T-helper 2 cell treated with Interferon-gamma antibody and Interleukin-4, amounts not matched to agents 5 μg/mL and 100 μg/mL, for 36 hours (primary cell): ENCODE measurements around the gene TANK.

ENCODE experiments used
- DNase-seq: peaks from one replicate; pipeline ENCODE4 v3.0.0; 2021; ENCODE audit warnings: low spot score
- H3K27ac Mint-ChIP-seq: one replicate; pipeline ENCODE4 v1.8.0; 2021; ENCODE audit warnings: mild to moderate bottlenecking, mixed read lengths
- H3K27me3 Mint-ChIP-seq: one replicate; pipeline ENCODE4 v1.8.0; 2021; ENCODE audit warnings: low read depth, mixed read lengths
- H3K36me3 Mint-ChIP-seq: one replicate; pipeline ENCODE4 v1.8.0; 2021; ENCODE audit warnings: low read depth, mixed read lengths
- H3K4me1 Mint-ChIP-seq: one replicate; pipeline ENCODE4 v1.8.0; 2021; ENCODE audit warnings: low read depth, mixed read lengths
- H3K4me3 Mint-ChIP-seq: one replicate; pipeline ENCODE4 v1.8.0; 2022; ENCODE audit warnings: mild to moderate bottlenecking, moderate library complexity, mixed read lengths
- H3K9me3 Mint-ChIP-seq: one replicate; pipeline ENCODE4 v1.8.0; 2021; ENCODE audit warnings: mixed read lengths

Gene TANK

GRCh38 chr2:161206471-161207032 lies 46.3 kb downstream of the TANK start:
- H3K4me3 Mint-ChIP-seq, result no peak overlapping the region
- H3K4me1 Mint-ChIP-seq, result peaks cover 17% of the 10 kb centered on the region
- no peaks in the 10 kb centered on the region for H3K27me3 Mint-ChIP-seq
- peaks cover 36% of the 10 kb centered on the region for H3K36me3 Mint-ChIP-seq
- no peak overlapping the region for H3K27ac Mint-ChIP-seq
- DNase-seq, result no peak
- no peaks in the 10 kb centered on the region for H3K9me3 Mint-ChIP-seq

GRCh38 chr2:161207941-161208340 lies 47.7 kb downstream of the TANK start:
- Mint-ChIP-seq H3K27me3 (no peaks in the 10 kb centered on the region), H3K9me3 (no peaks in the 10 kb centered on the region), H3K4me3 (no peak overlapping the region), H3K4me1 (peaks cover 13% of the 10 kb centered on the region), H3K27ac (no peak overlapping the region), H3K36me3 (peaks cover 45% of the 10 kb centered on the region)
- DNase-seq, result no peak

- H3K27me3 Mint-ChIP-seq, result no peaks in the 10 kb centered on the region
- no peak for DNase-seq
- no peak overlapping the region for H3K4me3 Mint-ChIP-seq
- H3K36me3 Mint-ChIP-seq, result peaks cover 46% of the 10 kb centered on the region
- peaks cover 13% of the 10 kb centered on the region for H3K4me1 Mint-ChIP-seq
- H3K9me3 Mint-ChIP-seq, result no peaks in the 10 kb centered on the region
- no peak overlapping the region for H3K27ac Mint-ChIP-seq
These were observed 48.4 kb downstream of the TANK start for GRCh38 chr2:161208527-161209139.

- no peaks in the 10 kb centered on the region for H3K9me3 Mint-ChIP-seq
- no peak overlapping the region for H3K4me3 Mint-ChIP-seq
- no peak overlapping the region for H3K27ac Mint-ChIP-seq
- H3K4me1 Mint-ChIP-seq, result peaks cover 8% of the 10 kb centered on the region
- peaks cover 47% of the 10 kb centered on the region for H3K36me3 Mint-ChIP-seq
- no peak for DNase-seq
- no peaks in the 10 kb centered on the region for H3K27me3 Mint-ChIP-seq
These were observed 49.7 kb downstream of the TANK start for GRCh38 chr2:161209902-161210301.

GRCh38 chr2:161217597-161218185 lies 57.5 kb downstream of the TANK start:
- Mint-ChIP-seq H3K4me1 (peaks cover 12% of the 10 kb centered on the region), H3K27me3 (no peaks in the 10 kb centered on the region), H3K4me3 (no peak overlapping the region), H3K27ac (no peak overlapping the region), H3K9me3 (no peaks in the 10 kb centered on the region), H3K36me3 (peaks cover 44% of the 10 kb centered on the region)
- DNase-seq, result no peak

- Mint-ChIP-seq H3K4me3 (no peak overlapping the region), H3K9me3 (no peaks in the 10 kb centered on the region), H3K4me1 (peaks cover 12% of the 10 kb centered on the region), H3K27me3 (no peaks in the 10 kb centered on the region), H3K36me3 (peaks cover 31% of the 10 kb centered on the region), H3K27ac (no peak overlapping the region)
- DNase-seq, result no peak
These were observed 59.0 kb downstream of the TANK start for GRCh38 chr2:161219211-161219610.

- H3K4me3 Mint-ChIP-seq, result no peak overlapping the region
- H3K27me3 Mint-ChIP-seq, result no peaks in the 10 kb centered on the region
- no peak for DNase-seq
- peaks cover 1% of the 10 kb centered on the region for H3K4me1 Mint-ChIP-seq
- H3K27ac Mint-ChIP-seq, result no peak overlapping the region
- H3K9me3 Mint-ChIP-seq, result no peaks in the 10 kb centered on the region
- H3K36me3 Mint-ChIP-seq, result peaks cover 32% of the 10 kb centered on the region
These were observed 63.0 kb downstream of the TANK start for GRCh38 chr2:161223139-161223732.

- Mint-ChIP-seq H3K36me3 (peaks cover 42% of the 10 kb centered on the region), H3K4me3 (no peak overlapping the region), H3K4me1 (peaks cover 1% of the 10 kb centered on the region), H3K9me3 (no peaks in the 10 kb centered on the region), H3K27me3 (no peaks in the 10 kb centered on the region), H3K27ac (no peak overlapping the region)
- DNase-seq, result no peak
These were observed 68.4 kb downstream of the TANK start for GRCh38 chr2:161228511-161229240.

GRCh38 chr2:161230959-161231358 lies 70.7 kb downstream of the TANK start:
- no peaks in the 10 kb centered on the region for H3K27me3 Mint-ChIP-seq
- H3K4me1 Mint-ChIP-seq, result peaks cover 4% of the 10 kb centered on the region
- DNase-seq, result no peak
- peaks cover 40% of the 10 kb centered on the region for H3K36me3 Mint-ChIP-seq
- H3K9me3 Mint-ChIP-seq, result no peaks in the 10 kb centered on the region
- no peak overlapping the region for H3K27ac Mint-ChIP-seq
- no peak overlapping the region for H3K4me3 Mint-ChIP-seq

GRCh38 chr2:161232571-161232970 lies 72.3 kb downstream of the TANK start:
- Mint-ChIP-seq H3K36me3 (peaks cover 42% of the 10 kb centered on the region), H3K27ac (no peak overlapping the region)

GRCh38 chr2:161233858-161234431 lies 73.7 kb downstream of the TANK start:
- Mint-ChIP-seq H3K27ac (no peak overlapping the region), H3K36me3 (peaks cover 32% of the 10 kb centered on the region), H3K4me1 (peaks cover 19% of the 10 kb centered on the region), H3K4me3 (no peak overlapping the region), H3K9me3 (no peaks in the 10 kb centered on the region), H3K27me3 (no peaks in the 10 kb centered on the region)
- DNase-seq, result no peak

More at GRCh38 chr2:161232571-161232970, 72.3 kb downstream of the TANK start:
- no peaks in the 10 kb centered on the region for H3K9me3 Mint-ChIP-seq
- no peak for DNase-seq
- H3K27me3 Mint-ChIP-seq, result no peaks in the 10 kb centered on the region
- peaks cover 13% of the 10 kb centered on the region for H3K4me1 Mint-ChIP-seq
- no peak overlapping the region for H3K4me3 Mint-ChIP-seq

- no peak for DNase-seq
- Mint-ChIP-seq H3K27ac (no peak overlapping the region), H3K4me1 (peaks cover 19% of the 10 kb centered on the region), H3K27me3 (no peaks in the 10 kb centered on the region), H3K4me3 (no peak overlapping the region), H3K9me3 (no peaks in the 10 kb centered on the region), H3K36me3 (peaks cover 28% of the 10 kb centered on the region)
These were observed 74.4 kb downstream of the TANK start for GRCh38 chr2:161234627-161235026.

- DNase-seq, result peak; percentile 38
- Mint-ChIP-seq H3K4me1 (peaks cover 30% of the 10 kb centered on the region), H3K4me3 (peak overlapping the region; percentile 94), H3K36me3 (peaks cover 17% of the 10 kb centered on the region), H3K27ac (peak overlapping the region; percentile 82), H3K9me3 (no peaks in the 10 kb centered on the region), H3K27me3 (no peaks in the 10 kb centered on the region)
These were observed 77.4 kb downstream of the TANK start for GRCh38 chr2:161237392-161238264.
